GM19351 (cell line): Measurements from ENCODE around the gene CDX1.

Experiments used
- ATAC-seq: cut with Tn5 transposase; IDR thresholded peaks from one replicate; pipeline ENCODE4 v1.9.1; 2021; ENCODE audit warnings: mild to moderate bottlenecking, moderate library complexity; ENCODE audit not compliant: unreplicated experiment

CDX1 gene

DNA sequence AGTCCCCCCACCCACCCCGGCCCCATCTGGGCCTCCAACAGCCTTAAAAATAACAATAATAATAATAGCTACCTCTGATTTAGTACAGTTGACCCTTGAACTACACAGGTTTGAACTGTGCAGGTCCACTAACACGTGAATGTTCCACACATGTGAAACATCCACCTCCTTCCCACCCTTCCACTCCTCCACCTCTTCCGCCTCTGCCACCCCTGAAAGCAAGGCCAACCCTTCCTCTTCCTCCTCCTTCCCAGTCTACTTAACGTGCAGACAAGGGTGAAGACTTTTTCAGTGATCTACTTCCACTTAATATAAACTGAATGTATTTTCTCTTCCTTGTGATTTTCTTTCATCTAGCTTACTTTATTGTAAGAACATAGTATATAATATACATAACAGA lies 21.7 kb upstream of the CDX1 start:
- no peak for ATAC-seq

DNA sequence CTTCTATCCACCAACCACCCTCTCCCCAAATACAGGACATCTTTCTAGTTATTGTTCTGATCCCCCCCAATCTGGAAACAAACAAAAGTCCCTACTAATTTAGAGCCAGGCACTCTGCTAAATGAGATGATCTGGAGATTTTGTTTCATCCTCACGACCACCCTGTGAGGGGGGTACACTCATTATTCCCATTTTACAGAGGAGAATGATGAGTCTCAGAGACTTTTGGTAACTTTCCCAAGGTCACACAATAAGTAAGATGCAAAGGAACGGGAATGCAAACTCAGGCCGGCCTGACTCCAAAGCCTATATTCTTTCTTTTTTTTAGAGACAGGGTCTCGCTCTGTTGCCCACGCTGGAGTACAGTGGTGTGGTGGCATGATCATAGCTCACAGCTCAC lies 20.3 kb upstream of the CDX1 start:
- ATAC-seq = no peak

DNA sequence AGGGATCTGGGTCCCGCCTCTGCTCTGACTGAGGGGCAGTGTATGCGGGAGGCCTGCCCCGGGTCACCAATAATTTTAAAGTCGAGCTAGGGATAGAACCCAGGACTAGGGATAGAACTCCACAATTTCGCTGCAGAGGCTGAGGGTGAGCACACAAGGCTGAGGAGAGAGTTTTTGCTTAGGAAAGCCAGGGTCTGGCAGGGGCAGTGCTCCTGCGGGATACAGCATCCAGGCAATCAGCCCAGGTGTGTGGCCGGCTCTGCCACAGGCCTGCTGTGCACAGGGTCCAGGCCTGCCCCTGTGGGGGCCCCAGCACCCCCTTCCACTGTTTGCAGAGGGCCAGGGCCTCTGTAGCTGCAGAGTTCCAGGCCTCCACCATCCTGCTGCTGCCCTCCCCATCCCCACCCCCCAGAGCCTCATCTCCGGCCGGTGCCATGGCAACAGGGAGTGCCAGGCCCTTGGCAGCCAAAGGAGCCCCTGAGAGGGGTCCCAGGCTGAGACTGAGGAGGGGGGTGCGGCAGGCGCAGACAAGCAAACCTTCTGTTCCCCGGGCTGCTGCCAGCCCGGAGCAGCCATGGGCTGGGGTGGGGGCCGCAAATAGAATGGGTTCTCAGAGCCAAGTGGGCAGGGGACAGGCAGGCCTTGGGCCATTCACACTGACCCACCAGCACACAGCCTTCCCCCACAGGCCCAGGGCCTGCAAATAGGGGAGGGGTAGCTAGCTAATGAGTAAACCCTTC lies 19.5 kb upstream of the CDX1 start:
- ATAC-seq = no peak

GRCh38 chr5:150147670-150148069 lies 18.9 kb upstream of the CDX1 start:
- ATAC-seq = no peak

- ATAC-seq = no peak
Measured at GRCh38 chr5:150148117-150148927, 18.3 kb upstream of the CDX1 start.

DNA sequence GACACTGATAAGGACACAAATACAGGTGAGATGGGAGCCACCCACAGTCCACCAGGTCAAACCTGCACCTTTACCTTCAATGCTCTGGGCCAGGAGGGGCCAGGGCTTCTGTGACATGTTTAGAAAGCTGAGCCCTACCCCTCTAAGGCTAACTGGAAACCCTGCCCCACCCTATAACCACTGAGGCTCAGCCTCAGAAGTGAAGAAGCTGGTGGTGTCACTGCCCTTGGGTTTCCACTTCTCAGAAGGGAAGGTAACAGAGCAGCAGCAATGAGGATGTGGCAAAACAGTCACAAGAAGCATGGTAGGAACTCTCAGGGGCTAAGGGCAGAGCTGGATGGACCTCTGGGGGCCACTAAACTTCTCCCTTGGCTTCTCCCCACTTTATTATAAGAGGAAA lies 17.0 kb upstream of the CDX1 start:
- ATAC-seq = no peak

- no peak for ATAC-seq
Measured at GRCh38 chr5:150152636-150153462, 13.7 kb upstream of the CDX1 start.

GRCh38 chr5:150153483-150153882 lies 13.1 kb upstream of the CDX1 start:
- no peak for ATAC-seq

- peak; percentile 56 for ATAC-seq
Measured at GRCh38 chr5:150153957-150154617, 12.5 kb upstream of the CDX1 start.

- no peak for ATAC-seq
Measured at GRCh38 chr5:150154618-150155128, 11.9 kb upstream of the CDX1 start.

DNA sequence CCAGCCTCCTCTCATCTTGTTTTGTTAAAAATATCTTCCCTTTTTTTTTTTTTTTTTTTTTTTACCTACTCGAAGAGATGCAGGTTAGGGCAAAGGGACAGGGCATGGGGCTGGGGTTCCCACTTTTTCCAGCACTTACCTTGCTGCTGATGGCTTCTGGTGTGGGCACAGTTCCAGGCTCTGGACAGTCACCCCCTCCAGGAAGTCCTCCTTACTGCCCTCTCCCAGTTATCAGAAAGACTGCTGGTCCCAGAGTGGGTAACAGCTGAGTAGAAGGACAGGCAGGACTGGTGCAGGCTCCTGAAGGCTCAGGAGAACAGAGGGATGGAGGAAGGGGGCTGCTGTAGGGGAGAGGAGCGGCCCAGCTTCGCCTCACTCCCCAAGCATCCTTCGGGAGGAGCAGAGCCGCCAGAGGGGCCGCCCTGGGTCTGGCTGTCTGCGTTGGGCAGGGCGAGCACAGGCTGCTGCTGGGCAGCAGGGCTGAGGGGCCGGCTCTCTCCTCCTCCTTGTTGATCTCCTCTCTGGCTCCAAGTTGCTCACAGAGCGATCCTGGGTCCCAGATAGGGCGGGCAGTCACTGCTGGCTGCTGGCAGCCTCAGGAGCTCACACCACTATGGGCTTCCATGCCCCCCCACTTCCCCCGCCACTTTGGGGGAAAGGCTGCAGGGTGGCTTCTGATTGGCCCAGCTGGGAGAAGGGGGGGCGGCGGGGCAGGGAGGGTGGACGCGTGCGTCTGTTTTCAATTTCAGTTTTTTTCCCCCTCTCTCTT lies 11.1 kb upstream of the CDX1 start, which contains the start of gene PDGFRB:
TSS of gene PDGFRB (minus strand) at position 588 of the 769 bp plus-strand sequence. CDS start 18,798 bp downstream, outside the sequence.
- peak; percentile 61 for ATAC-seq

- peak; percentile 12 for ATAC-seq
Measured at GRCh38 chr5:150156027-150156368, 10.6 kb upstream of the CDX1 start.

DNA sequence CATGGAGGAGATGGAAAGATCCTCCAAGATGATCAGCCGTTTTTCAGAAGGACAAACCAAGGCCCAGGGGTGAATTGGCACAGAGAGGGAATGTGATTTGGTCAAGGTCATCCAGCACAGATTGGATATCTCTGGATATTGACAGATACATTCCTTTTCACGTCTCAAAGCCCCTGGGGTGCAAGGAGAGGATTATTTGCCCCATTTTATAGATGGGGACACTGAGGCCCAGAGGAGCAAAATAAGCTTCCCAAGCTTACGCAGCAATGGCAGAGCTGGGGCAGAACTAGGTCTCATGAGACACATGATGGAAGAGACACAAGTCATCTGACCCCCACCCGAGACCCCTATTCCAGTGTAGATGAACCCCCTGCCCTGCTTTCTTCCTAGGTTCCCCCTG lies 10.0 kb upstream of the CDX1 start:
- no peak for ATAC-seq

- no peak for ATAC-seq
Measured at GRCh38 chr5:150157168-150157567, 9.4 kb upstream of the CDX1 start.

- ATAC-seq = no peak
Measured at GRCh38 chr5:150158170-150158949, 8.2 kb upstream of the CDX1 start.

- ATAC-seq = no peak
Measured at GRCh38 chr5:150159031-150159430, 7.5 kb upstream of the CDX1 start.

DNA sequence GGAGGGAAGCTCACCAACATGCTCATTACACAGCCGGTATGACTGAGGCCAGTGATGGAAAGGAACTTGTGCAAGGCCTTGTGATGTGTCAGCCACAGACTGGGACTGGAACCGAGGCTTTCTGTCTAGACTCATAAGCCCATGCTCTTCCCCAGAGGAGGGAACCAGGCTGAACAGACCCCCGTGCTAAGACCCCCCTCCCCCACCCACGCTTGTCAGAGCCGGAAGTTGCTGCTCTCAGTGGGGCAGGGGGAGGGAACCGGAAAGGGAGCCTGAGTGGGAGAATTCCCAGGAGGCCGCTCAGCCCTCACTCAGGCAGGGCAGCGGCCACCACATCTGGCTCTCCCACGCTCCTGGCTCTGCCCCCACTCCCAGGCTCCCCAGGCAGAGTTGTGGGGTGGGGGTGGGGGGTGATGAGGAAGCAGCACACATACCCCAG lies 6.8 kb upstream of the CDX1 start:
- ATAC-seq = no peak

DNA sequence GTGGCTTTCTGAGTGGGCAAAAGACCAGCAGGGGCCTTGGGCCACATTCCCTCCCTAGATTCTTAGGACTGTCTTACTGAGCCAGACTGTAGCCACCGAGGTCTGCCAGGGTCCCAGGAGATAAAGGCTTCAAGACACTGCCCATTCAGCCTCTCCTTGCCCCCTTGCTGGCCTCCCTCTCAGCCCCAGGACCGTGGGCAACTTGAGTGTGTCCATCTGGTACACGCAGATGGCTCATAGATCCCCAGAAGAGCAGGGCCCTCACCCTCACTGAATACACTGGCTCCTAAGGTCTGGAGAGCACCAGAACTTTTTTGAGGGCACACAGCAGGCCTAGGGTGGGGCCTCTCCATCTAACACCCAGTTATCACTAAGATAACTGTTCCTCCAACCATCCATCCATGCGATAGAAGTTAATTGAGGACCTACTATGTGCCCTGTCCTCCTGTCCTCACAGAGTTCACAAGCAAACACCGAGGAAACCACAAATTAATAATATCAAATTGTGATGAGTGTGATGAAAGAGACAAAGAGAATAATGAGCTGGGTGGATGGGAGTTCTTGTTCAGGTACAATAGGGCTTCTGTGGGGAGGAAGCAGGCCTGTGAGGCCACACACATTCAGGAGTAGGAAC lies 6.0 kb upstream of the CDX1 start:
- no peak for ATAC-seq
